Stimulated activated effector memory CD8-positive, alpha-beta T cell treated with anti-CD3 and anti-CD28 coated beads, Interleukin-12 subunit alpha, Interleukin-12 subunit beta, amount 100 ng/mL, for 72 hours (primary cell): ENCODE data around the gene WTAP.

Source experiments
- ATAC-seq: fragments of 150-1000 bp; cut with Tn5 transposase; 2 replicates; pipeline ENCODE4 v1.10.0; 2021
- DNase-seq, 2 donors: peaks; one replicate each; pipeline ENCODE4 v3.0.0; 2021 to 2022; ENCODE audit warnings: low spot score in 2 of 2
- H3K27ac Mint-ChIP-seq: one replicate; pipeline ENCODE4 v1.8.0; 2022; ENCODE audit warnings: mild to moderate bottlenecking, mixed read lengths
- H3K36me3 Mint-ChIP-seq: one replicate; pipeline ENCODE4 v1.8.0; 2022; ENCODE audit warnings: mild to moderate bottlenecking, mixed read lengths
- H3K4me1 Mint-ChIP-seq: one replicate; pipeline ENCODE4 v1.8.0; 2022; ENCODE audit warnings: mixed read lengths
- H3K4me3 Mint-ChIP-seq: one replicate; pipeline ENCODE4 v1.8.0; 2022; ENCODE audit warnings: mild to moderate bottlenecking, mixed read lengths
- H3K9me3 Mint-ChIP-seq: one replicate; pipeline ENCODE4 v1.8.0; 2022; ENCODE audit warnings: mixed read lengths

Gene WTAP

DNA sequence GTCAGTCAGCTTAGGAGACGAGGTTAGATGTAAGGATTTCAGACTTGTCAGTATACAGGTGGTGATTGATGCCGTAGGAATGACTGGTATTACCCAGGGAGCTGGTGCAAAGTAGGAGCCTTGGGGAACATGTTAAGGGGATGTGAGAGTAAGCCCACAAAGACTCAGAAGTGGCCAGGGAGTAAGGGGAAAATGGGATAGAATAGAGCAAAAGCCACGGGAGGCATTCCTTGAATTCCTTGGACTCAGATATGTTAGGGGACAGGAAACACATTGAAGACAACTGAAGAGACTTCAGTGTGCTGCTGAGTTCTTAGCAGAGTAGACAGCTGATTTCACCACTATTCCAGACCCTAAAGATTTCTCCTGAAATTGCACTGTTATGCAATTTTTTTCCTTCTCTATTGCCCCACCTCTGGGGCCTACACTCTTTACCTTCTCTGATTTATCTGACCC is 33.3 kb downstream of the WTAP start:
- Mint-ChIP-seq H3K36me3 (peaks cover 88% of the 10 kb centered on the region), H3K4me1 (peaks cover 30% of the 10 kb centered on the region), H3K9me3 (no peaks in the 10 kb centered on the region), H3K27ac (peak overlapping the region; percentile 92), H3K4me3 (peak overlapping the region; percentile 74)
- ATAC-seq (no peak), DNase-seq (no peak)

DNA sequence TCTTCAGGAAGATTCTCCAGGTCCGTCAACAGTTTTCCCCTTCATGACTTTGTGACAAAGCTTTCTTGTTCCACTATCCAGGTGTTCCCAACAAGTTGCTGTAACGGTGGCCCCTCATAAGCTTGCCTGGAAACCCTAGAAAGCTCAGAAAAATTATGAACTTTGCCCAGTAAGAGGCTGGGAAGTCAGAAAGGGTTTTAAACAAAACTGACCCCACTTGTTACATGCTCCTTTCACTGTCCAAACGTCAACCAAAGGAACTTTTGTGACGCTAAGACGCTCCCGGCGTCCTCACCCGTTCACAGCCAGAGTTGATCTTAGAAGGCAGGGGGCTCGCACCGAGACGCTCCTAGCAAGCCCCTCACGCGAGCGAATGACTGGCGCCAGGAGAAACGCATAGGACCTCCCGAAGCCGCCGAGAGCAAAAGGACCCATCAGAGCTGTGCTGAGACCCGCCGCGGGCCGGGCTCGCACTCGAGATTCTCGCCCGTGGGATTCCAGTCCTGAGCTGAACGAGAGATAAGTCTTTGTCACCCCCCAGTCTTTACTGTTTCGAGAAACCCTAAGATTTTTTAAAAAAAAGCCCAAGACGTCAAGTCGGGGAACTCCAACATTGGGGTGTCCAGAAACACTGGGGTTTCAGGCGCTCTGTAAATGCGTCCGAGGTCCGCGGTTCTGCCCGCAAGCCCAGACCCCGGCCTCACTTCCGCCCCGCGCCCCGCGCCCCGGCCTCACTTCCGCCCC is 34.0 kb downstream of the WTAP start:
- Mint-ChIP-seq H3K27ac (peak overlapping the region; percentile 92), H3K36me3 (peaks cover 88% of the 10 kb centered on the region), H3K9me3 (no peaks in the 10 kb centered on the region), H3K4me1 (peaks cover 31% of the 10 kb centered on the region), H3K4me3 (peak overlapping the region; percentile 74)
- ATAC-seq (peak; percentile 2), DNase-seq (peak in 1 of 2 donors; percentile 24)

GRCh38 chr6:159761873-159762680 is 34.8 kb downstream of the WTAP start, which contains the start of gene ACAT2:
Gene ACAT2, plus strand, starts transcription at chr6:159762045. Its CDS starts 43 bp downstream, at chr6:159762088.
- ATAC-seq: peak; percentile 98
- H3K9me3 Mint-ChIP-seq: no peaks in the 10 kb centered on the region
- H3K4me1 Mint-ChIP-seq: peaks cover 39% of the 10 kb centered on the region
- peak; percentile 84 to 93 for DNase-seq
- peak within 1 kb of the TSS; percentile 92 for H3K27ac Mint-ChIP-seq
- peaks cover 88% of the 10 kb centered on the region for H3K36me3 Mint-ChIP-seq
- peak within 1 kb of the TSS; percentile 74 for H3K4me3 Mint-ChIP-seq

DNA sequence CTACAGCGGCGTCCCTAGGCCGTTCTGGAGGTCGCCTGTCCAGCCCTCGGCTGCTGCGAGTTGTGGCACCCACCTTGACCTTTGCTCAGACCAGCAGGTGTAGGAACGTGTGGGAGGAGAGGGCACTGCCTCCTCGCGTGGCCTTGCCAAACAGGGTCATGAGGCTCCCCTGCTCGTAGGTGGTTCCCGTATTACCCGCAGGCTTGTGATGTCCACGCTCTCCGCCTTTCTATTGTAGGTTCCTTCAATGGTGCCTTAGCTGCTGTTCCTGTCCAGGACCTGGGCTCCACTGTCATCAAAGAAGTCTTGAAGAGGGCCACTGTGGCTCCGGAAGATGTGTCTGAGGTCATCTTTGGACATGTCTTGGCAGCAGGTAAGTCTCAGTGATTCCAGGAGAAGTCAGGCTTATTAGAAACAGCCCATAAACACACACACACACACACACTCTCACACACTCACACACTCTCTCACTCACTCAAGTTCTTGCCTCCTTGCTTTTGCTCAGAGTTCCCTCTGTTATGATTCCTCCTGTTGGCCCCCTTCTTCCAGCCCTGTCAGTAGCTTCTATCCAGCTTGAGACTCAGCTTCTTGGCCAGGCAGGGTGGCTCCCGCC is 35.5 kb downstream of the WTAP start:
- Mint-ChIP-seq H3K27ac (peak overlapping the region; percentile 92), H3K4me3 (peak overlapping the region; percentile 74), H3K9me3 (no peaks in the 10 kb centered on the region), H3K36me3 (peaks cover 88% of the 10 kb centered on the region), H3K4me1 (peaks cover 39% of the 10 kb centered on the region)
- ATAC-seq (no peak), DNase-seq (no peak)

DNA sequence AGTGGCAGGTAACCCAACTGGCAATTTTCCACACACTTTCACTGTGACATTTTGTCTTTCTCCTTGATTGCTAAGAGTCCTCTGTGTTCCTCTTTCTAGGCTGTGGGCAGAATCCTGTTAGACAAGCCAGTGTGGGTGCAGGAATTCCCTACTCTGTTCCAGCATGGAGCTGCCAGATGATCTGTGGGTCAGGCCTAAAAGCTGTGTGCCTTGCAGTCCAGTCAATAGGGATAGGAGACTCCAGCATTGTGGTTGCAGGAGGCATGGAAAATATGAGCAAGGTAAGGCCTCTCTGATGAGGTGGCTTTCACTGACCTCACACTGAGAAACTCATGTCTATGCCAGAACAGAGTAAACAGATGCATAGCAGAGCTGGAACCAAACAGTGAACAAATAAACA is 39.6 kb downstream of the WTAP start:
- no peak for DNase-seq
- Mint-ChIP-seq H3K4me1 (peaks cover 15% of the 10 kb centered on the region), H3K4me3 (no peak overlapping the region), H3K36me3 (peaks cover 100% of the 10 kb centered on the region), H3K9me3 (no peaks in the 10 kb centered on the region), H3K27ac (peak overlapping the region; percentile 8)
- ATAC-seq: no peak

- DNase-seq (no peak), ATAC-seq (no peak)
- Mint-ChIP-seq H3K36me3 (peaks cover 91% of the 10 kb centered on the region), H3K27ac (peak overlapping the region; percentile 6), H3K4me1 (peaks cover 9% of the 10 kb centered on the region), H3K4me3 (no peak overlapping the region), H3K9me3 (no peaks in the 10 kb centered on the region)
Measured at GRCh38 chr6:159769470-159769869, 42.2 kb downstream of the WTAP start.

DNA sequence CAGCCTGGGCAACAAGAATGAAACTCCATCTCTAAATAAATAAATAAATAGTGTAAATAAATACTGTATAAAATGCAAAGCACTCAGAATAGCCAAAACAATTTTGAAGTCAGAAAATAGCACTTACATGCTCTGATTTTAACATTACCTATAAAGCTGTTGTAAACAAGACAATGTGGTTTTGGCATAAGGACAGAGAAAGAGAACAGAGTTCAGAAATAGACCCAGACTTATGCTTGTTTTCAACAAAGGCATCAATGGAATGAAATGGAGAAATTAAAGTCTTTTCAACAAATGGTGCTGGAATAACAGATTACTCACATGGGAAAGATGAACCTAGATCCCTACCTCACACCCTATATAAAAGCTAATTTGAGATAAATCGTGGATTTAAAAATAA is 44.9 kb downstream of the WTAP start:
- DNase-seq (no peak), ATAC-seq (no peak)
- no peaks in the 10 kb centered on the region for H3K9me3 Mint-ChIP-seq
- H3K4me3 Mint-ChIP-seq: no peak overlapping the region
- H3K27ac Mint-ChIP-seq: no peak overlapping the region
- H3K36me3 Mint-ChIP-seq: peaks cover 90% of the 10 kb centered on the region
- H3K4me1 Mint-ChIP-seq: no peaks in the 10 kb centered on the region

GRCh38 chr6:159777240-159777904 is 50.1 kb downstream of the WTAP start:
- H3K4me3 Mint-ChIP-seq: no peak overlapping the region

DNA sequence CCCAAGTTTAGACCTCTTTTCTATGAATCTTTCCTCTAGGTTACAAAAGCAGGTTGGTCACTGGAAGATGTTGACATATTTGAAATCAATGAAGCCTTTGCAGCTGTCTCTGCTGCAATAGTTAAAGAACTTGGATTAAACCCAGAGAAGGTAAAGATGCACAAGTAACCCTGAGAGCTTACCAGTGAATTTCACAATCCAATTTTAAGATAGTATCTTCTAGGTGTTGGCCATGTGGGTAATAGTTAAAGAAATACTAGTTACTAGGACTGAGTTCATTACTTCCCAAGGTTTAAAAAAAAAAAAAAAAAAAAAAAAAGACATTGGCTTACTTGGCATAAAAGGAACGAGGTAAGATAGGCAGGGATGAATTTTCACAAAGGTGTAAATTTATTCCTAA is 50.8 kb downstream of the WTAP start:
- no peak for ATAC-seq
- no peak for DNase-seq
- peaks cover 90% of the 10 kb centered on the region for H3K36me3 Mint-ChIP-seq
- H3K4me1 Mint-ChIP-seq: peaks cover 16% of the 10 kb centered on the region
- no peaks in the 10 kb centered on the region for H3K9me3 Mint-ChIP-seq
- no peak overlapping the region for H3K27ac Mint-ChIP-seq
- no peak overlapping the region for H3K4me3 Mint-ChIP-seq

More at GRCh38 chr6:159777240-159777904, 50.1 kb downstream of the WTAP start:
- Mint-ChIP-seq H3K9me3 (no peaks in the 10 kb centered on the region), H3K27ac (no peak overlapping the region), H3K4me1 (peaks cover 8% of the 10 kb centered on the region), H3K36me3 (peaks cover 90% of the 10 kb centered on the region)
- ATAC-seq (no peak), DNase-seq (no peak)

- peaks cover 94% of the 10 kb centered on the region for H3K36me3 Mint-ChIP-seq
- H3K4me3 Mint-ChIP-seq: no peak overlapping the region
- H3K9me3 Mint-ChIP-seq: no peaks in the 10 kb centered on the region
- H3K27ac Mint-ChIP-seq: no peak overlapping the region
- DNase-seq: no peak
- ATAC-seq: no peak
- H3K4me1 Mint-ChIP-seq: peaks cover 17% of the 10 kb centered on the region
Measured at GRCh38 chr6:159778542-159779103, 51.3 kb downstream of the WTAP start.

- Mint-ChIP-seq H3K9me3 (no peaks in the 10 kb centered on the region), H3K36me3 (peaks cover 98% of the 10 kb centered on the region)
- DNase-seq: peak in 1 of 2 donors; percentile 64
Measured at GRCh38 chr6:159788276-159788675, 61.0 kb downstream of the WTAP start.

GRCh38 chr6:159788753-159789376 is 61.6 kb downstream of the WTAP start:
- Mint-ChIP-seq H3K4me1 (peaks cover 55% of the 10 kb centered on the region), H3K36me3 (peaks cover 98% of the 10 kb centered on the region), H3K4me3 (peak overlapping the region; percentile 95), H3K27ac (peak overlapping the region; percentile 95), H3K9me3 (no peaks in the 10 kb centered on the region)
- no peak for ATAC-seq
- peak; percentile 10 to 60 for DNase-seq

More at GRCh38 chr6:159788276-159788675, 61.0 kb downstream of the WTAP start:
- Mint-ChIP-seq H3K4me3 (peak overlapping the region; percentile 95), H3K27ac (peak overlapping the region; percentile 95), H3K4me1 (peaks cover 55% of the 10 kb centered on the region)
- ATAC-seq: no peak

- peaks cover 98% of the 10 kb centered on the region for H3K36me3 Mint-ChIP-seq
- H3K4me1 Mint-ChIP-seq: peaks cover 54% of the 10 kb centered on the region
- H3K27ac Mint-ChIP-seq: peak within 1 kb of the TSS; percentile 95
- no peaks in the 10 kb centered on the region for H3K9me3 Mint-ChIP-seq
- ATAC-seq (peak; percentile 89), DNase-seq (peak; percentile 86 to 99)
- peak within 1 kb of the TSS; percentile 95 for H3K4me3 Mint-ChIP-seq
Measured at GRCh38 chr6:159789377-159790148, 62.3 kb downstream of the WTAP start, which contains the start of gene TCP1. Gene TCP1, minus strand, starts transcription at chr6:159789602. Its CDS starts 134 bp downstream, at chr6:159789468.
